HL-60 (cell line): ENCODE results near the gene RAET1G.

Experiments
- DNase-seq, 2 experiments: peaks; one replicate each; pipeline ENCODE4 v3.0.0-alpha.2; 2010 to 2020; ENCODE audit warnings: low read depth in 1 of 2, low spot score in 1 of 2
- H3K27ac ChIP-seq: fragments of 250-450 bp; sonication (Bioruptor Pico); replicated peaks from 2 replicates; pipeline ENCODE4 v1.5.1; 2020; ENCODE audit warnings: mild to moderate bottlenecking, moderate library complexity
- H3K27me3 ChIP-seq: fragments of 250-450 bp; sonication (Bioruptor Pico); 2 replicates; pipeline ENCODE4 v1.5.1; 2021; ENCODE audit warnings: mild to moderate bottlenecking, moderate library complexity; ENCODE audit not compliant: insufficient read depth, poor library complexity, severe bottlenecking
- H3K4me3 ChIP-seq: replicated peaks from 2 replicates; pipeline ENCODE4 v1.5.1; 2011; ENCODE audit warnings: mild to moderate bottlenecking, control low read depth, low read length; ENCODE audit not compliant: insufficient read depth
- CTCF ChIP-seq: IDR thresholded peaks from one replicate; pipeline ENCODE4 v1.5.1; 2011; ENCODE audit warnings: low read length, control low read depth, inconsistent platforms; ENCODE audit not compliant: insufficient read depth
- GABPA ChIP-seq: IDR thresholded peaks from 2 replicates; pipeline ENCODE4 v1.6.1; 2012; ENCODE audit warnings: low read depth
- POLR2AphosphoS5 ChIP-seq: IDR thresholded peaks from 2 replicates; pipeline ENCODE4 v1.6.1; 2012; ENCODE audit warnings: low read depth
- REST ChIP-seq: IDR thresholded peaks from 2 replicates; pipeline ENCODE4 v1.6.1; 2012; ENCODE audit warnings: low read depth; ENCODE audit not compliant: insufficient replicate concordance
- SPI1 ChIP-seq: IDR thresholded peaks from 2 replicates; pipeline ENCODE4 v1.6.1; 2012; ENCODE audit warnings: low read depth, mild to moderate bottlenecking, borderline replicate concordance

RAET1G gene

GRCh38 chr6:149941583-149942460, 18.9 kb upstream of the RAET1G start, which contains the start of gene ULBP2:
Gene ULBP2, plus strand, starts transcription at chr6:149942014. Its CDS starts 59 bp downstream, at chr6:149942073.
- TF ChIP-seq POLR2AphosphoS5 (no peak), CTCF (no peak), REST (no peak)
- H3K27ac ChIP-seq = no peak within 1 kb of the TSS
- peak; percentile 45 to 66 for DNase-seq
- peak within 1 kb of the TSS; percentile 46 for H3K4me3 ChIP-seq
- H3K27me3 ChIP-seq = peaks cover 49% of the 10 kb centered on the region

GRCh38 chr6:149940672-149940982, 17.7 kb upstream of the RAET1G start:
- Histone ChIP-seq H3K27ac (no peak overlapping the region), H3K27me3 (peaks cover 58% of the 10 kb centered on the region), H3K4me3 (no peak overlapping the region)
- no peak for DNase-seq
- TF ChIP-seq SPI1 (no peak), CTCF (no peak), REST (no peak), POLR2AphosphoS5 (no peak), GABPA (no peak)

- Histone ChIP-seq H3K4me3 (no peak overlapping the region), H3K27ac (no peak overlapping the region), H3K27me3 (peaks cover 62% of the 10 kb centered on the region)
- DNase-seq = no peak
- no peak for TF ChIP-seq REST
- TF ChIP-seq CTCF = no peak
- no peak for TF ChIP-seq POLR2AphosphoS5
- no peak for TF ChIP-seq SPI1
- no peak for TF ChIP-seq GABPA
These were observed 17.2 kb upstream of the RAET1G start for GRCh38 chr6:149939909-149940671.
